Muscle of leg (tissue), 16 donors: Measurements from ENCODE around the gene PPM1M. TPM values are rescaled to one million over a fixed set of nuclear protein-coding genes. Genes with fewer than 3 reads are reported as not detected.

Experiments
- DNase-seq: peaks from one replicate; pipeline ENCODE4 v3.0.0; 2013
- H3K27ac ChIP-seq: one replicate; pipeline ENCODE4 v1.5.1; 2013; ENCODE audit warnings: mild to moderate bottlenecking, low read length, control low read depth
- H3K27me3 ChIP-seq: one replicate; pipeline ENCODE4 v1.6.1; 2013; ENCODE audit warnings: low read length; ENCODE audit not compliant: control insufficient read depth, insufficient read depth
- H3K36me3 ChIP-seq: one replicate; pipeline ENCODE4 v1.6.1; 2013; ENCODE audit warnings: low read length; ENCODE audit not compliant: control insufficient read depth, insufficient read depth
- H3K4me1 ChIP-seq: one replicate; pipeline ENCODE4 v1.6.1; 2013; ENCODE audit warnings: low read length; ENCODE audit not compliant: control insufficient read depth, insufficient read depth
- H3K4me3 ChIP-seq: one replicate; pipeline ENCODE4 v1.5.1; 2013; ENCODE audit warnings: low read length, control low read depth
- H3K9me3 ChIP-seq: replicated peaks from 2 replicates; pipeline ENCODE4 v1.6.1; 2013; ENCODE audit warnings: low read depth, low read length; ENCODE audit not compliant: control insufficient read depth
- WGBS: methylation state at CpG from one replicate; pipeline ENCODE4 v1.1.5; 2013; ENCODE audit warnings: missing lambda C conversion rate; ENCODE audit not compliant: insufficient coverage; 5-methylcytosine and 5-hydroxymethylcytosine counted together
- long read RNA-seq, 11 donors: transcript quantifications; one replicate each; lab custom pipeline, GENCODE V29; 2026
- polyA plus RNA-seq, 8 donors: library from polyadenylated mRNA; unstranded; fragments of 120-200 nt; gene quantifications; one replicate each; pipeline versions ENCODE4 v1.2.1 to v1.2.3, GENCODE V29; 2013; ENCODE audit warnings: inconsistent platforms in 1 of 8, low replicate concordance in 1 of 8; ENCODE audit not compliant: insufficient read length in 8 of 8, insufficient read depth in 1 of 8
- total RNA-seq: library from RNA; stranded (reverse); fragments of 120-200 nt; gene quantifications from one replicate; pipeline ENCODE4 v1.2.4, GENCODE V29; 2013

PPM1M gene
- 11.6 TPM for total RNA-seq
- 10 to 100 TPM; 13.2 to 22.5 (median 17.9) TPM for polyA plus RNA-seq
- long read RNA-seq, donor 1, partial matches to known transcripts, result 0 of 1 reads
- long read RNA-seq, donor 1, other reads (novel, unspliced or antisense), result 0 of 1 reads
- long read RNA-seq, donor 2, partial matches to known transcripts, result 0 of 1 reads
- long read RNA-seq, donor 2, other reads (novel, unspliced or antisense), result 0 of 1 reads
- long read RNA-seq, donor 3, partial matches to known transcripts, result 0 of 2 reads
- long read RNA-seq, donor 3, other reads (novel, unspliced or antisense), result 0 of 2 reads
- long read RNA-seq, donor 4, partial matches to known transcripts, result 0 of 2 reads
- long read RNA-seq, donor 4, other reads (novel, unspliced or antisense), result 0 of 2 reads
- long read RNA-seq, donor 5, partial matches to known transcripts, result 0 of 5 reads
- long read RNA-seq, donor 5, other reads (novel, unspliced or antisense), result 0 of 5 reads
- long read RNA-seq, donor 6, transcript PPM1M-202 (10 exons, 2,193 nt), result major isoform, 5 of 16 reads
- long read RNA-seq, donor 6, partial matches to known transcripts, result 10 of 16 reads
- long read RNA-seq, donor 6, other reads (novel, unspliced or antisense), result 0 of 16 reads
- long read RNA-seq, donor 7, partial matches to known transcripts, result 0 of 1 reads
- long read RNA-seq, donor 7, other reads (novel, unspliced or antisense), result 0 of 1 reads
- long read RNA-seq, donor 8, partial matches to known transcripts, result 0 of 1 reads
- long read RNA-seq, donor 8, other reads (novel, unspliced or antisense), result 0 of 1 reads
- long read RNA-seq, donor 9, result 0 reads
- long read RNA-seq, donor 10, partial matches to known transcripts, result 0 of 2 reads
- long read RNA-seq, donor 10, other reads (novel, unspliced or antisense), result 0 of 2 reads
- long read RNA-seq, donor 11, partial matches to known transcripts, result 0 of 1 reads
- long read RNA-seq, donor 11, other reads (novel, unspliced or antisense), result 0 of 1 reads

DNA sequence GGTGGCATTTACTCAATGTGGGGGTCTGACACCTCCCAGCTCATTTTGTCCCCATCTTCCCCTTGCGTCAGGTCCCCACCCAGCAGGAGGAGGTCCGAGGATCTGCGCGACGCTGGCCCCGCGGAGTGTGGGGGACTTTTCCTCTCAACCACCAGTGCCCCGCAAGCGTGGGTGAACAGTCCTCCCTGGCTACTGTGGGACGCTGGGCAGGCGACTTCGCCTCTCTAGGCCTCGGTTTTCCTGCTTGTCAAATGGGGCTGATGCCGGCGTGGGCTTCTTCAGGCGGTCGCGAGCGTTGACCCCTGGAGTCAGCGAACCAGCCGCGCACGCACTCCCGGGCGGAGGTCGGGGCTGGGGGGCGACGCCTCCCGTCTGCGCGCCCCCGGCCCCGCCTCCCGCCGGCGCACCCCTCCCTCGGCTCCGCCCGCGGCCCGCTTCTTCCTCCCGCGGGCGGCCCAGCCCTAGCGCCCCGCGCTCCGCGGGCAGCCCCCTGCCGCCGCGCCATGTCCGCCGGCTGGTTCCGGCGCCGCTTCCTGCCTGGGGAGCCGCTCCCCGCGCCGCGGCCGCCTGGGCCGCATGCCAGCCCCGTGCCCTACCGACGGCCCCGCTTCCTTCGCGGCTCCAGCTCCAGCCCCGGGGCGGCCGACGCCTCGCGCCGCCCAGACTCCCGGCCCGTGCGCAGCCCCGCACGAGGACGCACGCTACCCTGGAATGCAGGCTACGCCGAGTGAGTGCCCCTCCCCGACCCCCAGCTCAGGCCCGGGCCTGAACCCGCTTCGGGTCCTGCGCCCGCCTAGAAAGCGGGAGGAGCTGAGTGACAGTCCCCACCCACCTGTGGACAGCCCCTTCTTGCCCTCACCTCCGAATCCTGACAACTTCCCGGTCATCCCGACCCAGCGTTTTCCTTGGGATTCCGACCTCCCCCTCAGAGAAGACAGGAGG lies at the start of gene PPM1M:
PPM1M (plus strand) TSS at position 438 of the 942 bp plus-strand sequence; CDS start at position 504, 66 bp downstream.
- Histone ChIP-seq H3K27ac (peak within 1 kb of the TSS; percentile 70), H3K36me3 (peaks cover 28% of the 10 kb centered on the region), H3K27me3 (peaks cover 2% of the 10 kb centered on the region), H3K4me1 (peaks cover 28% of the 10 kb centered on the region), H3K4me3 (peak within 1 kb of the TSS; percentile 59), H3K9me3 (no peaks in the 10 kb centered on the region)
- under 1% methylated on average over 92 of the region's 98 CpGs for WGBS
- peak; percentile 69 for DNase-seq

- Histone ChIP-seq H3K4me3 (no peak overlapping the region), H3K27me3 (no peaks in the 10 kb centered on the region), H3K9me3 (no peaks in the 10 kb centered on the region), H3K36me3 (peaks cover 6% of the 10 kb centered on the region), H3K27ac (peak overlapping the region; percentile 55), H3K4me1 (peaks cover 32% of the 10 kb centered on the region)
- 61% methylated on average over 10 of the region's 10 CpGs for WGBS
- peak; percentile 69 for DNase-seq
Measured at GRCh38 chr3:52195823-52196331, 49.7 kb upstream of the PPM1M start.

DNA sequence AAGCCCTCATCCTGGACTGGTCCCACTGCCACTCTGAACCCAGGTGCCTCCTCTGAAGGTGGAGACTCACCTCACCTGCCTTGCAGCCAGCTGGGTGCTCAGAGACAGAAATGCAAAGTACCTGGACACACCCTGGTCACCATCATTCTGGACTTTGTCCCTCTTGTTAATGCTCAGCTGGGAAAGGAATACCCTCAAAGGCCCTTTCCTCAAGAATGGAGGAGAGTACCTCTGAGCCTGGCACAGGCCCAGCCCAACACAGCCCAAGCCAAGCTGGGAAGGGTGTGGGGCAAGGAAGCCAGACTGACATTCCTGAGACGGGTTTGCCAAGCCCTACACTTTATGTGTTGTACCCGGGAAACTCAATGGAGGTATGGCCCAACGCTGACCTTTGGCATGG lies 48.6 kb upstream of the PPM1M start:
- H3K9me3 ChIP-seq, result no peaks in the 10 kb centered on the region
- peaks cover 32% of the 10 kb centered on the region for H3K4me1 ChIP-seq
- no peak for DNase-seq
- H3K36me3 ChIP-seq, result peaks cover 16% of the 10 kb centered on the region
- 88% methylated on average over 3 of the region's 3 CpGs for WGBS
- no peak overlapping the region for H3K27ac ChIP-seq
- H3K27me3 ChIP-seq, result no peaks in the 10 kb centered on the region
- no peak overlapping the region for H3K4me3 ChIP-seq

GRCh38 chr3:52197499-52197841 lies 48.1 kb upstream of the PPM1M start:
- Histone ChIP-seq H3K27ac (peak overlapping the region; percentile 77), H3K4me1 (peaks cover 32% of the 10 kb centered on the region)

DNA sequence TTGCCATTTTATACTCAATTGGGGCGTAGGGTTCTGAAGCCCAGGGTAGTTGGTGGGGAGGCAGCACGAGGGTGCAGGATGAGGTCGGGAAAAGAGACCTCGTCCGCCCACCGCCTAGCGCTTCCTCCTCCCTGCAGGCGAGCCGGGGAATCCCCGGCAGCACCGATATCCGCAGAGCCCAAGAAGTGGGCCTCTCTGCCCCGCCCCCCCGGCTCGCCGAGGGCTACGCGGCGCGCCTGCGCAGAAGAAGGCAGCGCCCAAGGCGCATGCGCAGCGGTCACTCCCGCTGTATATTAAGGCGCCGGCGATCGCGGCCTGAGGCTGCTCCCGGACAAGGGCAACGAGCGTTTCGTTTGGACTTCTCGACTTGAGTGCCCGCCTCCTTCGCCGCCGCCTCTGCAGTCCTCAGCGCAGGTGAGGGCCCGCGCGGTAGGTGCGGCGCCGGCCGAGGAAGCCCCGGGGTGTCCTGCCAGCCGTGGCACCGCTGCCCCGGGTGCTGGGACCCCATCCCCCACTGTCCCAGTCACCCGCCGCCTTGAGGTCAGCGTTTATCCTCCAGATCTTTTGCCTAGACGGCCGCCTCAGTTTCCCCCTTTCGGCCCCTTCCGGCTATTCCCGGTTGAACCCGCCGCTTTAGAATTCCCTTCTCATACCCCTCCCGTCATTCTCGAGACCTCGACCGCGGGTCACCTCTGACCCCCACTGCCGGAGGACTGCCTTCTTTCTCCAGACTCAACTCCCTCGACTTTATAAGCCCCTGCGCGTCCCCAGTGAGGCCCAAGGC lies 47.5 kb upstream of the PPM1M start, which contains the start of gene ALAS1:
ALAS1 (plus strand) TSS at position 319 of the 784 bp plus-strand sequence. CDS start 1,082 bp downstream, outside the sequence.
- peak within 1 kb of the TSS; percentile 91 for H3K4me3 ChIP-seq
- DNase-seq, result peak; percentile 96
- H3K9me3 ChIP-seq, result no peaks in the 10 kb centered on the region
- H3K36me3 ChIP-seq, result peaks cover 25% of the 10 kb centered on the region
- no peaks in the 10 kb centered on the region for H3K27me3 ChIP-seq
- WGBS, result under 1% methylated on average over 68 of the region's 71 CpGs
- peak within 1 kb of the TSS; percentile 77 for H3K27ac ChIP-seq
- peaks cover 26% of the 10 kb centered on the region for H3K4me1 ChIP-seq

More at GRCh38 chr3:52197499-52197841, 48.1 kb upstream of the PPM1M start:
- DNase-seq, result no peak
- H3K4me3 ChIP-seq, result peak overlapping the region; percentile 91
- no peaks in the 10 kb centered on the region for H3K9me3 ChIP-seq
- peaks cover 20% of the 10 kb centered on the region for H3K36me3 ChIP-seq
- no peaks in the 10 kb centered on the region for H3K27me3 ChIP-seq
- 63% methylated on average over 7 of the region's 10 CpGs for WGBS

DNA sequence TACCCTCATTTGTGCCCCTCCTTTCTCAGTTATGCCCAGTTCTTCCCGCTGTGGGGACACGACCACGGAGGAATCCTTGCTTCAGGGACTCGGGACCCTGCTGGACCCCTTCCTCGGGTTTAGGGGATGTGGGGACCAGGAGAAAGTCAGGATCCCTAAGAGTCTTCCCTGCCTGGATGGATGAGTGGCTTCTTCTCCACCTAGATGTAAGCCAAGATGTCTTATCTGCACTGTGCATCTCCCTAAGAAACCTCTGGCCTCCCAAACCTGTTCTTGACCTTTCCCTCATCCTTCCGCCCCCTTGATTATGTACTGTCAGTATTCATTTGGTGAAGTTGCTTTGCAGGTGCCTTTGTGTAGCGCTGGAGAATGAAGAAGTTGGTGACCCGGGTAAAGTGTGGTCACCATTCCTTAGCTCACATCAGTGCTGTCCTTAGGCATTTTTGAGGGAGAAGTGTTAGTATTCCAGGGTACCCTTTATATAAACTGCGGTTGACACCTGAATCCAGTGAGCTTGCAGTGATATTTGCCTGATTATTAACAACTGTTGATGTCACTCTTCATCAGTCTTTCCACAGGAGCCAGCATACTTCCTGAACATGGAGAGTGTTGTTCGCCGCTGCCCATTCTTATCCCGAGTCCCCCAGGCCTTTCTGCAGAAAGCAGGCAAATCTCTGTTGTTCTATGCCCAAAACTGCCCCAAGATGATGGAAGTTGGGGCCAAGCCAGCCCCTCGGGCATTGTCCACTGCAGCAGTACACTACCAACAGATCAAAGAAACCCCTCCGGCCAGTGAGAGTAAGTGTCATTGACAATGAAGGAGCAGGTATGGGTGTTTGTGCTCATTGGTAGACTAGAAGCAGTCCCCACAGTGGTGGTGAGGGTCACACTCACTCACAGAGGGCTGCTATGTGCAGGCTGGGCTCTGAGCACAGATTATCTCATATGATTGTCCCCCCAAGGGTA lies 46.6 kb upstream of the PPM1M start:
- Histone ChIP-seq H3K4me1 (peaks cover 25% of the 10 kb centered on the region), H3K9me3 (no peaks in the 10 kb centered on the region), H3K36me3 (peaks cover 34% of the 10 kb centered on the region), H3K27ac (peak overlapping the region; percentile 20), H3K27me3 (no peaks in the 10 kb centered on the region), H3K4me3 (peak overlapping the region; percentile 91)
- 79% methylated on average over 4 of the region's 14 CpGs for WGBS
- DNase-seq, result no peak

GRCh38 chr3:52200981-52201679 lies 44.4 kb upstream of the PPM1M start:
- Histone ChIP-seq H3K4me1 (peaks cover 22% of the 10 kb centered on the region), H3K36me3 (peaks cover 55% of the 10 kb centered on the region), H3K27ac (no peak overlapping the region), H3K4me3 (no peak overlapping the region), H3K27me3 (no peaks in the 10 kb centered on the region), H3K9me3 (no peaks in the 10 kb centered on the region)
- DNase-seq, result no peak
- 100% methylated on average over 1 of the region's 5 CpGs for WGBS
